ENCODE measurements around the gene LCN6.

The LCN6 gene

GRCh38 chr9:136744773-136745172 lies 3.6 kb downstream of the LCN6 start:
- Histone ChIP-seq H3K79me2 (ENCODE audit: low read length) (no peaks in the 10 kb centered on the region), H3K36me3 (replicated peaks; ENCODE audit: insufficient read depth, low read length) (no peaks in the 10 kb centered on the region), H3K9me3 (replicated peaks; ENCODE audit: insufficient read depth, low read length) (no peaks in the 10 kb centered on the region), H3K4me1 (ENCODE audit: low read length) (no peaks in the 10 kb centered on the region), H3K9me2 (replicated peaks; ENCODE audit: insufficient read depth, low read length) (no peaks in the 10 kb centered on the region), H3K27me3 (replicated peaks; ENCODE audit: insufficient read depth, low read length) (peaks cover 97% of the 10 kb centered on the region), H3K27ac (ENCODE audit: low read length) (no peak overlapping the region), H2AFZ (ENCODE audit: low read length) (no peak overlapping the region), H3K9ac (ENCODE audit: low read length) (no peak overlapping the region), H4K20me1 (ENCODE audit: insufficient read depth, low read length) (no peaks in the 10 kb centered on the region), H3F3A (ENCODE audit: insufficient read depth, low read length) (no peaks in the 10 kb centered on the region), H3K4me3 (ENCODE audit: low read length) (no peak overlapping the region), H3K4me2 (ENCODE audit: low read depth, low read length) (no peak overlapping the region)
- no peak for DNase-seq
- no peak for TF ChIP-seq EZH2phosphoT487 (IDR thresholded peaks at IDR 0.05; ENCODE audit: low read length)
- TF ChIP-seq EZH2 (optimal IDR thresholded peaks at IDR 0.05; ENCODE audit: low read depth, low read length) = no peak
- no peak for TF ChIP-seq CTCF (IDR thresholded peaks at IDR 0.05; ENCODE audit: low read length)

GRCh38 chr9:136743639-136744211 lies 4.6 kb downstream of the LCN6 start:
- Histone ChIP-seq H3K27me3 (replicated peaks; ENCODE audit: insufficient read depth, low read length) (peaks cover 97% of the 10 kb centered on the region), H3K4me2 (ENCODE audit: low read depth, low read length) (no peak overlapping the region), H3K4me3 (ENCODE audit: low read length) (no peak overlapping the region), H3K79me2 (ENCODE audit: low read length) (no peaks in the 10 kb centered on the region), H3K4me1 (ENCODE audit: low read length) (no peaks in the 10 kb centered on the region), H3K27ac (ENCODE audit: low read length) (no peak overlapping the region), H3K9me2 (replicated peaks; ENCODE audit: insufficient read depth, low read length) (no peaks in the 10 kb centered on the region), H3K9ac (ENCODE audit: low read length) (no peak overlapping the region), H4K20me1 (ENCODE audit: insufficient read depth, low read length) (no peaks in the 10 kb centered on the region), H3F3A (ENCODE audit: insufficient read depth, low read length) (no peaks in the 10 kb centered on the region), H3K36me3 (replicated peaks; ENCODE audit: insufficient read depth, low read length) (no peaks in the 10 kb centered on the region), H3K9me3 (replicated peaks; ENCODE audit: insufficient read depth, low read length) (no peaks in the 10 kb centered on the region), H2AFZ (ENCODE audit: low read length) (no peak overlapping the region)
- no peak for DNase-seq
- TF ChIP-seq EZH2phosphoT487 (IDR thresholded peaks at IDR 0.05; ENCODE audit: low read length) (no peak), CTCF (IDR thresholded peaks at IDR 0.05; ENCODE audit: low read length) (no peak), EZH2 (optimal IDR thresholded peaks at IDR 0.05; ENCODE audit: low read depth, low read length) (no peak)

GRCh38 chr9:136742591-136743391 lies 5.5 kb downstream of the LCN6 start, which contains the start of gene LCN10:
TSS of gene LCN10 (minus strand) at chr9:136742940. CDS start at chr9:136742903, 37 bp downstream.
- Histone ChIP-seq H3K27me3 (replicated peaks; ENCODE audit: insufficient read depth, low read length) (peaks cover 97% of the 10 kb centered on the region), H4K20me1 (ENCODE audit: insufficient read depth, low read length) (no peaks in the 10 kb centered on the region), H3K4me2 (ENCODE audit: low read depth, low read length) (no peak within 1 kb of the TSS), H3K27ac (ENCODE audit: low read length) (no peak within 1 kb of the TSS), H3K36me3 (replicated peaks; ENCODE audit: insufficient read depth, low read length) (no peaks in the 10 kb centered on the region), H3K9me2 (replicated peaks; ENCODE audit: insufficient read depth, low read length) (no peaks in the 10 kb centered on the region), H3F3A (ENCODE audit: insufficient read depth, low read length) (no peaks in the 10 kb centered on the region), H3K4me3 (ENCODE audit: low read length) (no peak within 1 kb of the TSS), H2AFZ (ENCODE audit: low read length) (no peak within 1 kb of the TSS), H3K9me3 (replicated peaks; ENCODE audit: insufficient read depth, low read length) (no peaks in the 10 kb centered on the region), H3K4me1 (ENCODE audit: low read length) (no peaks in the 10 kb centered on the region), H3K9ac (ENCODE audit: low read length) (no peak within 1 kb of the TSS), H3K79me2 (ENCODE audit: low read length) (no peaks in the 10 kb centered on the region)
- TF ChIP-seq CTCF (IDR thresholded peaks at IDR 0.05; ENCODE audit: low read length) (no peak), EZH2phosphoT487 (IDR thresholded peaks at IDR 0.05; ENCODE audit: low read length) (no peak), EZH2 (optimal IDR thresholded peaks at IDR 0.05; ENCODE audit: low read depth, low read length) (no peak)
- no peak for DNase-seq
